NCI-H1417 treated with DMSO at 0.1 percent for 48 hours (cell line): ENCODE results near the gene ICE1.
"Not testable (repeated sequence)": the region's sequence is repeated elsewhere in the genome, so short reads cannot be mapped to it uniquely, and the experiment has no call there.

Experiments used
- DNase-seq: peaks from one replicate; lab custom pipeline; 2025; lab: John Stamatoyannopoulos, UW

Gene ICE1

GRCh38 chr5:5398071-5398470, 24.4 kb upstream of the ICE1 start:
- DNase-seq, result no peak

- no peak for DNase-seq
Measured at GRCh38 chr5:5401095-5401494, 21.4 kb upstream of the ICE1 start.

GRCh38 chr5:5403741-5404140, 18.7 kb upstream of the ICE1 start:
- no peak for DNase-seq

GRCh38 chr5:5404381-5404780, 18.1 kb upstream of the ICE1 start:
- no peak for DNase-seq

GRCh38 chr5:5405441-5405840, 17.0 kb upstream of the ICE1 start:
- no peak for DNase-seq

GRCh38 chr5:5407924-5408323, 14.6 kb upstream of the ICE1 start:
- DNase-seq, result no peak

GRCh38 chr5:5409151-5409810, 13.2 kb upstream of the ICE1 start:
- DNase-seq, result no peak

GRCh38 chr5:5413856-5414255, 8.6 kb upstream of the ICE1 start:
- DNase-seq, result not testable (repeated sequence)

GRCh38 chr5:5414999-5415398, 7.5 kb upstream of the ICE1 start:
- no peak for DNase-seq

GRCh38 chr5:5416733-5417132, 5.7 kb upstream of the ICE1 start:
- no peak for DNase-seq

GRCh38 chr5:5418006-5418405, 4.5 kb upstream of the ICE1 start:
- DNase-seq, result no peak

GRCh38 chr5:5418764-5419163, 3.7 kb upstream of the ICE1 start:
- no peak for DNase-seq

GRCh38 chr5:5419291-5420210, 2.9 kb upstream of the ICE1 start:
- no peak for DNase-seq

GRCh38 chr5:5420251-5420650, 2.2 kb upstream of the ICE1 start:
- no peak for DNase-seq

- no peak for DNase-seq
Measured at GRCh38 chr5:5421149-5421960, 1.1 kb upstream of the ICE1 start.

- DNase-seq, result no peak
Measured at GRCh38 chr5:5422819-5423515, 490 bp downstream of the ICE1 start.

- no peak for DNase-seq
Measured at GRCh38 chr5:5423586-5423985, 1.1 kb downstream of the ICE1 start.

- no peak for DNase-seq
Measured at GRCh38 chr5:5424736-5425135, 2.3 kb downstream of the ICE1 start.

GRCh38 chr5:5430136-5430535, 7.7 kb downstream of the ICE1 start:
- no peak for DNase-seq

- DNase-seq, result no peak
Measured at GRCh38 chr5:5432020-5432707, 9.7 kb downstream of the ICE1 start.

GRCh38 chr5:5436203-5436760, 13.8 kb downstream of the ICE1 start:
- DNase-seq, result no peak
